Gastroesophageal sphincter (tissue), 4 donors: ENCODE data around the gene SMAD9. TPM values are rescaled to one million over a fixed set of nuclear protein-coding genes. Genes with fewer than 3 reads are reported as not detected.
A peak's percentile ranks its signal among the peaks of the same experiment; 100 is the strongest.

Experiments
- ATAC-seq: fragments of 150-250 bp; one replicate; pipeline ENCODE4 v1.9.1; 2016; ENCODE audit warnings: mild to moderate bottlenecking, moderate library complexity
- H3K27ac ChIP-seq, 4 donors: fragments of 200-600 bp; sonication (generic) in 3 of 4; 1 replicate in 3 of 4; 2 replicates in 1 of 4; pipeline ENCODE4 v1.5.1; 2016 to 2019
- H3K27me3 ChIP-seq: fragments of 200-600 bp; sonication (generic); one replicate; pipeline ENCODE4 v1.5.1; 2019
- H3K36me3 ChIP-seq, 2 donors: fragments of 200-600 bp; sonication (generic); one replicate each; pipeline ENCODE4 v1.5.1; 2019; ENCODE audit warnings: control low read depth in 1 of 2
- H3K4me1 ChIP-seq, 3 donors: fragments of 200-600 bp; sonication (generic); 1 replicate in 2 of 3; 2 replicates in 1 of 3; pipeline ENCODE4 v1.5.1; 2016 to 2019; ENCODE audit warnings: control low read depth in 2 of 3
- H3K4me3 ChIP-seq, 2 donors: fragments of 200-600 bp; sonication (generic); one replicate each; pipeline ENCODE4 v1.5.1; 2019; ENCODE audit warnings: mild to moderate bottlenecking in 1 of 2, moderate library complexity in 1 of 2
- H3K9me3 ChIP-seq, 3 donors: fragments of 200-600 bp; sonication (generic); one replicate each; pipeline ENCODE4 v1.5.1; 2017 to 2019; ENCODE audit warnings: control low read depth in 2 of 3
- EP300 ChIP-seq: sonication (generic); formaldehyde crosslinking; IDR thresholded peaks from one replicate; pipeline ENCODE4 v1.6.1; 2017; ENCODE audit warnings: antibody characterized with exemption, mild to moderate bottlenecking
- POLR2A ChIP-seq, 2 donors: fragments of 450-650 bp; IDR thresholded peaks; one replicate each; pipeline ENCODE4 v1.6.1; 2017; ENCODE audit warnings: antibody characterized with exemption in 2 of 2, mild to moderate bottlenecking in 2 of 2, moderate library complexity in 1 of 2
- POLR2AphosphoS5 ChIP-seq: sonication (generic); formaldehyde crosslinking; IDR thresholded peaks from one replicate; pipeline ENCODE4 v1.6.1; 2017; ENCODE audit warnings: antibody characterized with exemption
- WGBS, 2 donors: methylation state at CpG; one replicate each; pipeline ENCODE4 v1.1.5; 2018; ENCODE audit warnings: low coverage in 1 of 2; 5-methylcytosine and 5-hydroxymethylcytosine counted together
- total RNA-seq, 4 donors: library from RNA; depleted of rRNA; stranded (reverse); fragments of >200 nt; gene quantifications; one replicate each; pipeline ENCODE4 v1.1.0, GENCODE V29; 2016
- TF ChIP-seq, protein P1 (sequence below), 4 experiments: fragments of 200-600 bp in 2 of 4; fragments of 450-650 bp in 2 of 4; sonication (generic) in 1 of 4; IDR thresholded peaks; one replicate each; pipeline ENCODE4 v1.5.1; 2017 to 2019; ENCODE audit warnings: antibody characterized with exemption in 4 of 4, mild to moderate bottlenecking in 2 of 4, moderate library complexity in 2 of 4

Gene SMAD9
- total RNA-seq, 4 donors from 2014 or later: 47.3 to 93.7 (median 59.7) TPM

DNA sequence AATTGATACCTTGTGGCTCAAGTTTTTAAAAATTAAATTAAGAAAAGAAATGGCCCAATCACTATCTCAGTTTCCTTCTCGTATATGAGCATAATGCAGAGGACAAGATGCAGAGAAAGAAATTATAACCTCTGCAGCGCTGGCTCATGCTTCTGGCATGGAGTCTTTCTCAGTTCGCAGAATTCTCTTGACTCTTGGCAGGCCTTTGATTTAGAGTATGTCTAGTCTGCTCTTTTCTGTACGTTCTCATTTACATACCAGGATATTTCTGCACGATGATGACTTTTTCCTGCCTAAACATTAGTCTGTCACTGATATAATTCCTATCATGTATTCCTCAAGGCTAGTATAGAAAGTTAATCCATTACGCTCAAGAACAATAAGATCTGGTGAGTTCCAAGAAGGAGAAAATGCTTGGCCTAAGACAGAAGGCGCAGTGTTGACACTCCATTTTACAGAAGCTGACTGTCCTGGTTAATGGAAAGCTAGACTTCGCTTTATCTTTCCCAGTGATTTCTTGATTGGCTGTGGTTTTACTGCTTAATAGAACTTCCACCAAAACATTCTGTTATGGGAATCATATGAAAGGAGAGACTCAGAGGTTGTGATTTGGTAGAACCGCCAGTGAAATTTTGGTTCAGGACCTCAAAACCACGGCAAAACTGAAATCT, 1.7 kb upstream of the SMAD9 start:
- no peaks in the 10 kb centered on the region for H3K27me3 ChIP-seq
- no peaks in the 10 kb centered on the region for H3K9me3 ChIP-seq
- peak overlapping the region in 1 of 4 donors; percentile 93 for H3K27ac ChIP-seq
- ATAC-seq: no peak
- peaks cover 0 to 33% (median 0%) of the 10 kb centered on the region in 3 donors for H3K4me1 ChIP-seq
- no peak for TF ChIP-seq POLR2AphosphoS5
- TF ChIP-seq, protein P1, sequence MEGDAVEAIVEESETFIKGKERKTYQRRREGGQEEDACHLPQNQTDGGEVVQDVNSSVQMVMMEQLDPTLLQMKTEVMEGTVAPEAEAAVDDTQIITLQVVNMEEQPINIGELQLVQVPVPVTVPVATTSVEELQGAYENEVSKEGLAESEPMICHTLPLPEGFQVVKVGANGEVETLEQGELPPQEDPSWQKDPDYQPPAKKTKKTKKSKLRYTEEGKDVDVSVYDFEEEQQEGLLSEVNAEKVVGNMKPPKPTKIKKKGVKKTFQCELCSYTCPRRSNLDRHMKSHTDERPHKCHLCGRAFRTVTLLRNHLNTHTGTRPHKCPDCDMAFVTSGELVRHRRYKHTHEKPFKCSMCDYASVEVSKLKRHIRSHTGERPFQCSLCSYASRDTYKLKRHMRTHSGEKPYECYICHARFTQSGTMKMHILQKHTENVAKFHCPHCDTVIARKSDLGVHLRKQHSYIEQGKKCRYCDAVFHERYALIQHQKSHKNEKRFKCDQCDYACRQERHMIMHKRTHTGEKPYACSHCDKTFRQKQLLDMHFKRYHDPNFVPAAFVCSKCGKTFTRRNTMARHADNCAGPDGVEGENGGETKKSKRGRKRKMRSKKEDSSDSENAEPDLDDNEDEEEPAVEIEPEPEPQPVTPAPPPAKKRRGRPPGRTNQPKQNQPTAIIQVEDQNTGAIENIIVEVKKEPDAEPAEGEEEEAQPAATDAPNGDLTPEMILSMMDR (IDR thresholded peaks at IDR 0.05): no peak
- TF ChIP-seq EP300: no peak
- no peak for TF ChIP-seq POLR2A (IDR thresholded peaks at IDR 0.05)
- no peaks in the 10 kb centered on the region for H3K36me3 ChIP-seq
- WGBS, 2 donors: 69 to 75% methylated on average over 10 of the region's 10 CpGs
- H3K4me3 ChIP-seq: no peak overlapping the region

DNA sequence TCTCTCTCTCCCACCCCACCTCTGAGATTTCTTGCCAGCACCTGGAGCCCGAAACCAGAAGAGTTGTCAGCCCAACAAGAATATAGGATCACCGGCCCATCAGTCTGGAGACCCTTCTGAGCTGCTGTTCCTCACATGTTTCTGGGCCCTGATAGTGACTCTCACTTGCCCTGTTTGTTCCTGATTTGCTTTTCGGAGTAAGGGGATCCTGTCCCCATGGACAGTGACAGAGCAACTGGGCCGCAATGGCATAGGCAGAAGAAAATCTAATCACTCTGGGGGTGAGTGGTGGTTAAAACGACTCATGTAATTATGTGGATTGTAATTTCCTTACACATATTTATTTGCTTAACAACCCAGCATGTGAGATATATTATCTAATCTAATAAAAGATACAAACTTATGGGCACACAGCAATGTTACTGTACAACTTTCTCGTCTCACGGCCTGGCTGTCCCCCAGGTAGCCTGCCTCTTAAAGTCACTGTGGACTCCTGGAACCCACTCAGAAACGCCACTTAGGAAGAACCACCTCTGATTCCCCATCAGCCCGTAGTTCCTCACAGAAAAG, 663 bp upstream of the SMAD9 start:
- Histone ChIP-seq H3K4me1 (peaks cover 0 to 43% (median 0%) of the 10 kb centered on the region in 3 donors), H3K27ac (peak overlapping the region; percentile 67 to 93 (median 92)), H3K36me3 (no peaks in the 10 kb centered on the region), H3K27me3 (no peaks in the 10 kb centered on the region), H3K4me3 (peak overlapping the region; percentile 47 to 83), H3K9me3 (no peaks in the 10 kb centered on the region)
- TF ChIP-seq, protein P1 (IDR thresholded peaks at IDR 0.05): no peak
- TF ChIP-seq POLR2A (IDR thresholded peaks at IDR 0.05) (no peak), POLR2AphosphoS5 (no peak), EP300 (no peak)
- WGBS, 2 donors: 56 to 57% methylated on average over 5 to 7 of the region's 9 CpGs
- ATAC-seq: no peak

DNA sequence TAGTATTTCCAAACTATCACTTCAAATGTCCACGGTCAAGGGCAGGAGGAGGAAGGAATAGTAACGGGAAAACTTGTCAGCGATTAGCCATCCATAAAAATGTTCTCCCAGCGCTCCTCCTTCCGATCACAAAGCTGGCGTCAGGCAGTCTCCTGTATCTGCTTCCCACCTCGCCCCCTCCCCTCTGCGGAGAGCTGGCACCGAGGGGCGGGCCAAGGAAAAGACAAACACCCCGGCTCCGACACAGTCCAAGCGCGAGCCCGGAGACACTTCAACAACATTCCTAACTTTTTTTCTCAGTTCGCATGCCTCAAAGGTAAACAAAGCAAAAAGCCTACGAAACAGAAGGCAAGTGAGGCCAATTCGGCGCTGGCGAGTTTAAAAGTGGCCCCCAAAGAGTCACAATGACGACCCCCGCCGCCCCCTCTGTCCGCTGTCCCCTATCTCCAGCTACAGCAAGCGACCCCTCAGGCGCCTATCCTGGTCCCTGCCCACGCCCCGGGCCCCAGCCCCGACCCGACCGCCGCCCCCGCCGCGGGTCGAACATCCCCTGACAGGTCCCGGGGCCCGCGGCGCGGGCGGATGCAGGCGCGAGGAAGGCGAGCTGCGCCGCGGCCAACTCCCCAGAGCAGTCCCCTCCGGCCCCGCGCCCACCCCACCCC, 736 bp downstream of the SMAD9 start:
- peaks cover 0 to 57% (median 0%) of the 10 kb centered on the region in 3 donors for H3K4me1 ChIP-seq
- TF ChIP-seq EP300 (no peak), POLR2AphosphoS5 (no peak), POLR2A (IDR thresholded peaks at IDR 0.05) (no peak)
- TF ChIP-seq, protein P1 (IDR thresholded peaks at IDR 0.05): no peak
- H3K27ac ChIP-seq: peak overlapping the region; percentile 73 to 93 (median 92)
- no peaks in the 10 kb centered on the region for H3K9me3 ChIP-seq
- no peaks in the 10 kb centered on the region for H3K27me3 ChIP-seq
- 0% methylated on average over 5 to 15 of the region's 51 CpGs for WGBS, 2 donors
- no peaks in the 10 kb centered on the region for H3K36me3 ChIP-seq
- peak; percentile 68 for ATAC-seq
- peak overlapping the region; percentile 76 to 83 for H3K4me3 ChIP-seq

DNA sequence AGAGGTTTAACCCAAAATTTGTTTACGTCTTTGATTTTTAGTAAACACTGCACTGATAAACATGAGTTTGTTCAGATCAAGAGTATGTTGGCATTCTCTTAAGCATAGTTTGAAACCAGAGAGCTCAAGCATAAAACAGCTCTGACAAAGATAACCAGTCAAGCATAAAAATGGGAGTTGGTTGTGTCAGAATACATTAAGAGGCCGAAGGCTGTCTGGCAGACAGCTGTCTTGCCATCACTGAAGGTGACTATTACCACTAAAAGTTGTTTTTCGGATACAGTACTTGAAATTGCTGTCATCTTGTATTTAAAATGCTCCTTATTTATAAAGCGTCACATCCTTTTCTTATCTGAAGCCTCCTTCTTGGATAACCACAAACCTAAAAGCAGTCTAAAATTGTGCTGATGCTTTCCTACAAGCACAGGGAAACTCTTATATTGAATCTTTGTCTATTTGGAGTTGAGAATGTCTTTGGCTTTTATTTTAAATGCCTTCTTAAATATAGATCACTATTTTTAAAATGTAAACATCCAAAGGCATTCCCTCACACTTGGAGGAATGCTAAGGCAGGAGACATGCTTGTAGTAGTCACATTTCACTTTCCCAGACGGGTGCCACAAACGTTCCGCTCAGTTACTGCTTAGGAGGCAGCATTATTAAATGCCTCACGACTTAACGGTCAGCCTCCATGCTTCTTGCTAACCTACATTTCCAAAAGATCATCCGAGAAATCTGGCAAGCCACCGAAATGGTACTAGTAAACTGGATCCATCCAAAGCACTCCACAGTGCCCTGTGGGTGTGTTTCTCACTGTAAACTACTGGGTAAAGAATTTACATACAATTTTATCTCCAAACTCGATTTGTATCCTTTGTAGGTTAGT, 1.5 kb downstream of the SMAD9 start:
- WGBS, 2 donors: 17 to 19% methylated on average over 10 to 12 of the region's 12 CpGs
- Histone ChIP-seq H3K4me1 (peaks cover 0 to 64% (median 0%) of the 10 kb centered on the region in 3 donors), H3K27me3 (no peaks in the 10 kb centered on the region), H3K4me3 (peak overlapping the region; percentile 76 to 83), H3K9me3 (no peaks in the 10 kb centered on the region), H3K36me3 (no peaks in the 10 kb centered on the region), H3K27ac (peak overlapping the region; percentile 73 to 93 (median 92))
- TF ChIP-seq EP300 (no peak), POLR2A (IDR thresholded peaks at IDR 0.05) (no peak), POLR2AphosphoS5 (no peak)
- ATAC-seq: no peak

DNA sequence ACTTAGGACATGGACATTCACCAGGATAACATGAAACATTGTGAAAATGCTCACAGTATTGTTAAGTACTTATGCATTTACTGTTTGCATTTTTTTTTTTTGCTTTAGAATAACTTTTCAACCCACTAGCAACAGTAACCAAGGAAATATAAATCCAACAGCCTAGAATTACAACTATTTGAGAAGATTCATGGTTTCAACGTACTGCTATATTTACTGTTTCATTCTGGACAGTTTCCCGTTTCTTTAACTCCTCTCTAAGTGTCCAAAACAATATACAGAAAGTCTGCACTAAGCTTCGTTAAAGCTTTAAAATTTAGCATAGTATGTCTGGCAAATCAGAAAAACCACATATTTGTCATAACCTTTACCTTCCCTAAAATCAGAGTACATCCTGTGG, 2.7 kb downstream of the SMAD9 start:
- no peaks in the 10 kb centered on the region for H3K9me3 ChIP-seq
- H3K27me3 ChIP-seq: no peaks in the 10 kb centered on the region
- no peaks in the 10 kb centered on the region for H3K36me3 ChIP-seq
- H3K27ac ChIP-seq: peak overlapping the region in 3 of 4 donors; percentile 90 to 93 (median 93)
- 30 to 51% methylated on average over 3 of the region's 3 CpGs for WGBS, 2 donors
- TF ChIP-seq POLR2A (IDR thresholded peaks at IDR 0.05): no peak
- no peak for TF ChIP-seq EP300
- no peak for TF ChIP-seq POLR2AphosphoS5
- TF ChIP-seq, protein P1 (IDR thresholded peaks at IDR 0.05): no peak
- peaks cover 0 to 64% (median 0%) of the 10 kb centered on the region in 3 donors for H3K4me1 ChIP-seq
- H3K4me3 ChIP-seq: peak overlapping the region in 1 of 2 donors; percentile 83
- ATAC-seq: no peak
